Lower leg skin (tissue), 4 donors: Measurements from ENCODE around the gene ASB8. TPM values are rescaled to one million over a fixed set of nuclear protein-coding genes. Genes with fewer than 3 reads are reported as not detected.

Experiments used
- DNase-seq, 2 donors: peaks; one replicate each; pipeline ENCODE4 v3.0.0-alpha.2; 2019; ENCODE audit warnings: low spot score in 2 of 2
- H3K4me3 ChIP-seq: fragments of 200-600 bp; sonication (generic); 2 replicates; pipeline ENCODE4 v1.5.1; 2017; ENCODE audit warnings: mild to moderate bottlenecking, low read depth; ENCODE audit not compliant: poor library complexity, severe bottlenecking
- POLR2A ChIP-seq, 2 donors: fragments of 450-650 bp; IDR thresholded peaks; one replicate each; pipeline ENCODE4 v1.6.1; 2016 to 2017; ENCODE audit warnings: antibody characterized with exemption in 2 of 2, mild to moderate bottlenecking in 1 of 2, moderate library complexity in 1 of 2
- WGBS, 2 donors: methylation state at CpG; one replicate each; pipeline ENCODE4 v1.1.5; 2018; 5-methylcytosine and 5-hydroxymethylcytosine counted together
- intact Hi-C: fragments of 100-400 bp; cut with DNase I; formaldehyde crosslinking; loops from one replicate; pipeline ENCODE4 v1.15.0; 2023; ENCODE audit warnings: low total_unique reads
- total RNA-seq, 4 donors: library from RNA; depleted of rRNA; stranded (reverse); fragments of >200 nt; gene quantifications; one replicate each; pipeline ENCODE4 v1.1.0, GENCODE V29; 2016
- TF ChIP-seq, protein P1 (sequence below), 3 donors: fragments of 450-650 bp; IDR thresholded peaks; one replicate each; pipeline ENCODE4 v1.5.1; 2016; ENCODE audit warnings: antibody characterized with exemption in 3 of 3, mild to moderate bottlenecking in 3 of 3, moderate library complexity in 2 of 3

ASB8 gene
- total RNA-seq, 4 donors from 2014 or later: 26.5 to 31.0 (median 27.9) TPM

GRCh38 chr12:48175613-48176416 lies 18.5 kb upstream of the ASB8 start:
- intact Hi-C loops: no loop called here
- WGBS, 2 donors: 58 to 65% methylated on average over 3 of the region's 3 CpGs
- TF ChIP-seq POLR2A (IDR thresholded peaks at IDR 0.05): no peak
- TF ChIP-seq, protein P1, sequence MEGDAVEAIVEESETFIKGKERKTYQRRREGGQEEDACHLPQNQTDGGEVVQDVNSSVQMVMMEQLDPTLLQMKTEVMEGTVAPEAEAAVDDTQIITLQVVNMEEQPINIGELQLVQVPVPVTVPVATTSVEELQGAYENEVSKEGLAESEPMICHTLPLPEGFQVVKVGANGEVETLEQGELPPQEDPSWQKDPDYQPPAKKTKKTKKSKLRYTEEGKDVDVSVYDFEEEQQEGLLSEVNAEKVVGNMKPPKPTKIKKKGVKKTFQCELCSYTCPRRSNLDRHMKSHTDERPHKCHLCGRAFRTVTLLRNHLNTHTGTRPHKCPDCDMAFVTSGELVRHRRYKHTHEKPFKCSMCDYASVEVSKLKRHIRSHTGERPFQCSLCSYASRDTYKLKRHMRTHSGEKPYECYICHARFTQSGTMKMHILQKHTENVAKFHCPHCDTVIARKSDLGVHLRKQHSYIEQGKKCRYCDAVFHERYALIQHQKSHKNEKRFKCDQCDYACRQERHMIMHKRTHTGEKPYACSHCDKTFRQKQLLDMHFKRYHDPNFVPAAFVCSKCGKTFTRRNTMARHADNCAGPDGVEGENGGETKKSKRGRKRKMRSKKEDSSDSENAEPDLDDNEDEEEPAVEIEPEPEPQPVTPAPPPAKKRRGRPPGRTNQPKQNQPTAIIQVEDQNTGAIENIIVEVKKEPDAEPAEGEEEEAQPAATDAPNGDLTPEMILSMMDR (IDR thresholded peaks at IDR 0.05): no peak
- no peak overlapping the region for H3K4me3 ChIP-seq
- no peak for DNase-seq

GRCh38 chr12:48169011-48169410 lies 11.7 kb upstream of the ASB8 start:
- no peak for TF ChIP-seq POLR2A (IDR thresholded peaks at IDR 0.05)
- TF ChIP-seq, protein P1 (IDR thresholded peaks at IDR 0.05): no peak
- intact Hi-C loops: no loop called here
- no peak overlapping the region for H3K4me3 ChIP-seq
- 86 to 93% methylated on average over 19 of the region's 19 CpGs for WGBS, 2 donors
- no peak for DNase-seq

DNA sequence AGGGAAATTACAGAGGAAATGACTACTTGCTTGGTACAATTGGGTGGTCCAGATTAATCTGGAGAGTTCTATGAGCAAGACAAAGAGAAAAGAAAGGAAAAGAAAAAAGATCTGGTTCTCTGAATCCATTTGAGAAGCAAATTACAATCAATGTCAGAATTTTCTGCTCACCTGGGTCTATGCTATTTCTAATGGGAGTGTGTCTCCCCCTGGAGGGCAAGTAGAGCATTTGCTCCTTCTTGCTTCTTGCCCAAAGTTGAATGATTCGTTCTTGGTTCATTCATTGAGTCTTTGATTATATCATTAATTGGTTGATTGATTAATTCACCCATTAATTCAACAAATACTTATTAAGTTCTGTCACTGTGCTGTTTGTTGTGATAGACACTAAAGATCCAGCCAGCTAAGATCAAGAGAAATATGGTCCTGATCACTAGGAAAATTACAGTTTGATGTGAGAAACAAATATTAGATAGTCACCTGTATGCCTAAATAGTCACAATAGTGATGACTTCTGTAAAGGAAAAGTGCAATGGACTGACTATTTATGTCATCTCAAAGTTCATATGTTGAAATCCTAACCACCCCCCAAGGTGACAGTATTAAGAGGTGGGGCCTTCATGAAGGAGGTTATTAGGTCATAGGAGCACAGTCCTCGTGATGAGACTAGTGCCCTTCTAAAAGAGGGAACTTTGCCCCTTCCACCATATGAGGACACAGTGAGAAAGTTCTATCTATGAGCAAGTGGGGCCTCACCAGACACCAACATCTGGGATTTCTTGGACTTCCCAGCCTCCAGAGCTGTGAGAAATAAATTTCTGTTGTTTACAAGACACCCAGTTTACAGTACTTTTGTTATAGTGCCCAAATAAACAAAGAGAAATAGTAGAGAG lies 8.0 kb upstream of the ASB8 start:
- no peak for DNase-seq
- no peak overlapping the region for H3K4me3 ChIP-seq
- TF ChIP-seq POLR2A (IDR thresholded peaks at IDR 0.05): no peak
- TF ChIP-seq, protein P1 (IDR thresholded peaks at IDR 0.05): peak in 2 of 3 donors; percentile 44 to 47
- intact Hi-C loops: no loop called here
- 16 to 22% methylated on average over 2 of the region's 2 CpGs for WGBS, 2 donors

DNA sequence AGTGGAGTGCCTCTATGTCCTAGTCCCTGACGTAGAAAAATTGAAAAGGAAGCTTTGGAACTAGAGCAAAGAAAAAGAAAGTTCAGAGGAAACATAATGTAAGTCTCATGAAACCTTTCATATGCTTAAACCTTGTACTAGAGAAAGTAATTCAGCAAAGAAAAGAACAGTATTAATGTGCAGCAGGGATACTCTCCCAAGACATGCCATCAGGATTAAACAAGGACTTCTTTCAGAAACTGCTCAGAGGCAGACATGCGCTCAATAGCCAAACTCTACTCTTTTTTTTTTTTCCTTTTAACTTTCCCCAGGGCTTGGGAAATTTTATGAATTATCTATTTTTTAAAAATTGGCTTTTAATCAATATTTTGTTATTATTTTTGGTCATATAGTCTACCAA lies 7.1 kb upstream of the ASB8 start:
- WGBS, 2 donors: 79 to 80% methylated on average over 2 of the region's 2 CpGs
- no peak for TF ChIP-seq POLR2A (IDR thresholded peaks at IDR 0.05)
- TF ChIP-seq, protein P1 (IDR thresholded peaks at IDR 0.05): no peak
- no peak for DNase-seq
- intact Hi-C loops: no loop called here
- H3K4me3 ChIP-seq: no peak overlapping the region

- no peak for DNase-seq
- TF ChIP-seq, protein P1 (IDR thresholded peaks at IDR 0.05): no peak
- TF ChIP-seq POLR2A (IDR thresholded peaks at IDR 0.05): no peak
- intact Hi-C loops: no loop called here
- no peak overlapping the region for H3K4me3 ChIP-seq
- 66 to 80% methylated on average over 5 of the region's 5 CpGs for WGBS, 2 donors
Measured at GRCh38 chr12:48163150-48163747, 5.9 kb upstream of the ASB8 start.
